ENCODE data around the gene SYNPO2. TPM values are rescaled to one million over a fixed set of nuclear protein-coding genes. Genes with fewer than 3 reads are reported as not detected.

Gene SYNPO2
- total and polyA plus RNA-seq, 2 donors (not counting 1 experiment from before 2014, with no cell fraction given): 40.1 to 71.7 TPM

GRCh38 chr4:119049342-119049741 is 160.7 kb downstream of the SYNPO2 start:
- Histone ChIP-seq H3K9me3 (ENCODE audit: control insufficient read depth, insufficient read depth, low read depth, low read length) (no peaks in the 10 kb centered on the region), H3K9ac (ENCODE audit: insufficient read depth, low read length) (no peak overlapping the region), H4K20me1 (ENCODE audit: control insufficient read depth, extremely low read depth, insufficient read depth, low read length) (no peaks in the 10 kb centered on the region), H2AFZ (ENCODE audit: low read length) (no peak overlapping the region), H3K27me3 (ENCODE audit: control insufficient read depth, insufficient read depth, low read length) (no peaks in the 10 kb centered on the region), H3K4me2 (ENCODE audit: extremely low read depth, insufficient read depth, low read length) (no peak overlapping the region), H3K4me3 (replicated peaks in 1 of 4; ENCODE audit: control extremely low read depth in 1 of 4, insufficient read depth in 1 of 4, low read depth in 3 of 4, low read length in 4 of 4) (no peak overlapping the region), H3K4me1 (ENCODE audit: control insufficient read depth, extremely low read depth, insufficient read depth, low read length) (peaks cover 2% of the 10 kb centered on the region), H3K27ac (ENCODE audit: insufficient read depth, low read length) (no peak overlapping the region), H3K79me2 (ENCODE audit: control insufficient read depth, insufficient read depth, low read length) (no peaks in the 10 kb centered on the region), H3K36me3 (ENCODE audit: control insufficient read depth, insufficient read depth, low read length) (no peaks in the 10 kb centered on the region)
- TF ChIP-seq EZH2 (IDR thresholded peaks at IDR 0.05; ENCODE audit: low read length, missing control alignments): no peak
- no peak for TF ChIP-seq CTCF (conservative IDR thresholded peaks at IDR 0.05 in 1 of 2, IDR thresholded peaks at IDR 0.05 in 1 of 2; ENCODE audit: low read depth in 1 of 2, low read length in 2 of 2)
- DNase-seq (ENCODE audit: low read depth in 2 of 2): peak in 1 of 2 donors; percentile 32

- H2AFZ ChIP-seq (ENCODE audit: low read length): no peak overlapping the region
- no peak overlapping the region for H3K9ac ChIP-seq (ENCODE audit: insufficient read depth, low read length)
- H3K79me2 ChIP-seq (ENCODE audit: control insufficient read depth, insufficient read depth, low read length): no peaks in the 10 kb centered on the region
- H3K27me3 ChIP-seq (ENCODE audit: control insufficient read depth, insufficient read depth, low read length): no peaks in the 10 kb centered on the region
- no peak overlapping the region for H3K27ac ChIP-seq (ENCODE audit: insufficient read depth, low read length)
- no peaks in the 10 kb centered on the region for H4K20me1 ChIP-seq (ENCODE audit: control insufficient read depth, extremely low read depth, insufficient read depth, low read length)
- no peak overlapping the region for H3K4me3 ChIP-seq (replicated peaks in 1 of 4; ENCODE audit: control extremely low read depth in 1 of 4, insufficient read depth in 1 of 4, low read depth in 3 of 4, low read length in 4 of 4)
- H3K9me3 ChIP-seq (ENCODE audit: control insufficient read depth, insufficient read depth, low read depth, low read length): no peaks in the 10 kb centered on the region
- no peak for TF ChIP-seq EZH2 (IDR thresholded peaks at IDR 0.05; ENCODE audit: low read length, missing control alignments)
- no peak for TF ChIP-seq CTCF (conservative IDR thresholded peaks at IDR 0.05 in 1 of 2, IDR thresholded peaks at IDR 0.05 in 1 of 2; ENCODE audit: low read depth in 1 of 2, low read length in 2 of 2)
- no peaks in the 10 kb centered on the region for H3K36me3 ChIP-seq (ENCODE audit: control insufficient read depth, insufficient read depth, low read length)
- peaks cover 2% of the 10 kb centered on the region for H3K4me1 ChIP-seq (ENCODE audit: control insufficient read depth, extremely low read depth, insufficient read depth, low read length)
- H3K4me2 ChIP-seq (ENCODE audit: extremely low read depth, insufficient read depth, low read length): no peak overlapping the region
- peak in 1 of 2 donors; percentile 60 for DNase-seq (ENCODE audit: low read depth in 2 of 2)
Measured at GRCh38 chr4:119050527-119051090, 162.0 kb downstream of the SYNPO2 start.

GRCh38 chr4:119053245-119053644 is 164.6 kb downstream of the SYNPO2 start:
- Histone ChIP-seq H3K9me3 (ENCODE audit: control insufficient read depth, insufficient read depth, low read depth, low read length) (no peaks in the 10 kb centered on the region), H3K36me3 (ENCODE audit: control insufficient read depth, insufficient read depth, low read length) (no peaks in the 10 kb centered on the region), H4K20me1 (ENCODE audit: control insufficient read depth, extremely low read depth, insufficient read depth, low read length) (no peaks in the 10 kb centered on the region), H3K27ac (ENCODE audit: insufficient read depth, low read length) (no peak overlapping the region), H3K4me1 (ENCODE audit: control insufficient read depth, extremely low read depth, insufficient read depth, low read length) (no peaks in the 10 kb centered on the region), H3K79me2 (ENCODE audit: control insufficient read depth, insufficient read depth, low read length) (no peaks in the 10 kb centered on the region), H3K4me3 (replicated peaks in 1 of 4; ENCODE audit: control extremely low read depth in 1 of 4, insufficient read depth in 1 of 4, low read depth in 3 of 4, low read length in 4 of 4) (no peak overlapping the region), H2AFZ (ENCODE audit: low read length) (no peak overlapping the region), H3K9ac (ENCODE audit: insufficient read depth, low read length) (no peak overlapping the region), H3K4me2 (ENCODE audit: extremely low read depth, insufficient read depth, low read length) (no peak overlapping the region), H3K27me3 (ENCODE audit: control insufficient read depth, insufficient read depth, low read length) (no peaks in the 10 kb centered on the region)
- TF ChIP-seq CTCF (conservative IDR thresholded peaks at IDR 0.05 in 1 of 2, IDR thresholded peaks at IDR 0.05 in 1 of 2; ENCODE audit: low read depth in 1 of 2, low read length in 2 of 2): no peak
- peak in 1 of 2 donors; percentile 32 for DNase-seq (ENCODE audit: low read depth in 2 of 2)

Measured in fibroblast of lung (primary cell).